Measurements from ENCODE around the gene LMNA. TPM values are rescaled to one million over a fixed set of nuclear protein-coding genes. Genes with fewer than 3 reads are reported as not detected.

LMNA gene
- polyA plus RNA-seq, 1 of the 3 experiments (the other 2 are of a cell fraction): 983 TPM

- DNase-seq: peak; percentile 94
- Histone ChIP-seq H3K27ac (ENCODE audit: low read depth in 2 of 2, low read length in 1 of 2) (peak within 1 kb of the TSS; percentile 83 to 87), H3K9me3 (no peaks in the 10 kb centered on the region), H3K4me1 (ENCODE audit: control insufficient read depth in 1 of 2, insufficient read depth in 2 of 2, low read depth in 1 of 2, low read length in 1 of 2) (peaks cover 14 to 35% of the 10 kb centered on the region in 2 experiments; a peak in 3 of 4 replicates), H2AFZ (ENCODE audit: low read depth) (peak within 1 kb of the TSS; percentile 93), H3K4me3 (ENCODE audit: low read depth in 2 of 2, low read length in 1 of 2) (peak within 1 kb of the TSS; percentile 79 to 88), H3K9me2 (no peaks in the 10 kb centered on the region), H4K20me1 (ENCODE audit: insufficient read depth) (peaks cover 26% of the 10 kb centered on the region), H3K27me3 (ENCODE audit: insufficient read depth) (no peaks in the 10 kb centered on the region), H3K36me3 (replicated peaks in 1 of 2; ENCODE audit: control insufficient read depth in 1 of 2, insufficient read depth in 2 of 2, low read length in 1 of 2) (peaks cover 0 to 8% of the 10 kb centered on the region in 2 experiments), H3K4me2 (peak within 1 kb of the TSS; percentile 86), H3F3A (replicated peaks; ENCODE audit: insufficient read depth) (peaks cover 3% of the 10 kb centered on the region), H3K9ac (peak within 1 kb of the TSS; percentile 90), H3K79me2 (ENCODE audit: insufficient read depth) (peaks cover 82% of the 10 kb centered on the region)
- WGBS (ENCODE audit: low lambda C conversion rate): 3% methylated on average over 27 of the region's 62 CpGs
- POLR2A ChIA-PET: interaction anchor here (0.6 to 2.0 kb wide), 9 partner anchors 9 to 776 kb away, joined by 3 to 7 read pairs (median 4); partner anchors contain the start of gene LAMTOR2
- CTCF ChIA-PET: interaction anchor here (0.5 to 29.6 kb wide), 9 partner anchors 10 to 252 kb away, joined by 3 to 1559 read pairs (median 4); partner anchors contain the start of gene LMNA
- TF ChIP-seq TAF1 (IDR thresholded peaks at IDR 0.05; ENCODE audit: borderline replicate concordance, low read depth, low read length) (peak; percentile 62), USF2 (IDR thresholded peaks at IDR 0.05; ENCODE audit: borderline replicate concordance, low read depth, low read length) (no peak), ELF1 (IDR thresholded peaks at IDR 0.05) (peak; percentile 59; the same call in 1 of the 2 replicates), YY1 (IDR thresholded peaks at IDR 0.05; ENCODE audit: low read depth) (peak; percentile 64), USF1 (IDR thresholded peaks at IDR 0.05; ENCODE audit: borderline replicate concordance, low read depth) (no peak), GABPA (IDR thresholded peaks at IDR 0.05; ENCODE audit: low read depth) (peak; percentile 59), RAD21 (IDR thresholded peaks at IDR 0.05; ENCODE audit: low read length) (no peak), NFIC (IDR thresholded peaks at IDR 0.05; ENCODE audit: borderline replicate concordance) (no peak), TCF12 (IDR thresholded peaks at IDR 0.05) (peak; percentile 35; the same call in 1 of the 2 replicates), GATA2 (CRISPR knock-in tag; IDR thresholded peaks at IDR 0.05) (no peak), EP300 (IDR thresholded peaks at IDR 0.05; ENCODE audit: borderline replicate concordance in 1 of 2, low read depth in 1 of 2, low read length in 1 of 2) (no peak), SIN3A (IDR thresholded peaks at IDR 0.05; ENCODE audit: borderline replicate concordance, low read depth, low read length) (peak; percentile 97), FOXJ3 (CRISPR knock-in tag; IDR thresholded peaks at IDR 0.05) (no peak), MXI1 (IDR thresholded peaks at IDR 0.05; ENCODE audit: low read depth, low read length) (peak; percentile 92; the same call in 1 of the 2 replicates), IRF3 (IDR thresholded peaks at IDR 0.05; ENCODE audit: low read depth, low read length) (no peak), FOXM1 (IDR thresholded peaks at IDR 0.05; ENCODE audit: low read depth) (no peak), PBX3 (IDR thresholded peaks at IDR 0.05) (peak; percentile 36; the same call in 1 of the 2 replicates), JUND (IDR thresholded peaks at IDR 0.05) (no peak), MAX (IDR thresholded peaks at IDR 0.05; ENCODE audit: low read depth) (peak; percentile 90), FOSL2 (IDR thresholded peaks at IDR 0.05; ENCODE audit: borderline replicate concordance, low read depth) (no peak), RXRA (IDR thresholded peaks at IDR 0.05; ENCODE audit: borderline replicate concordance, low read depth) (no peak), NRF1 (IDR thresholded peaks at IDR 0.05; ENCODE audit: low read depth, low read length) (no peak), CHD2 (IDR thresholded peaks at IDR 0.05; ENCODE audit: low read length, partially characterized antibody) (peak; percentile 79), RCOR1 (IDR thresholded peaks at IDR 0.05; ENCODE audit: low read length) (peak; percentile 22; the same call in 1 of the 2 replicates), TEAD4 (IDR thresholded peaks at IDR 0.05; ENCODE audit: borderline replicate concordance, insufficient read depth) (no peak), ZBTB33 (IDR thresholded peaks at IDR 0.05; ENCODE audit: borderline replicate concordance, low read depth) (no peak), SMC3 (IDR thresholded peaks at IDR 0.05; ENCODE audit: low read depth, low read length) (no peak)
These were observed 32.0 kb upstream of the LMNA start, which contains the start of gene MEX3A for GRCh38 chr1:156082309-156083091. Gene MEX3A (minus strand): TSS chr1:156082465. CDS start chr1:156081998, 467 bp downstream.

Data from SK-N-SH (cell line).